Keratinocyte (primary cell): ENCODE results near the gene CLPX.

Experiments
- EZH2 ChIP-seq: IDR thresholded peaks from one replicate; pipeline ENCODE4 v1.6.1; 2012; ENCODE audit warnings: inconsistent platforms, mild to moderate bottlenecking, low read length, moderate library complexity
- TF ChIP-seq, protein P1 (sequence below), 3 experiments: IDR thresholded peaks in 1 of 3; conservative IDR thresholded peaks in 1 of 3; optimal IDR thresholded peaks in 1 of 3; 2 replicates in 2 of 3; 3 replicates in 1 of 3; pipeline versions ENCODE3 to v1.5.1; 2011; ENCODE audit warnings: low read length in 3 of 3, mild to moderate bottlenecking in 3 of 3, moderate library complexity in 2 of 3, control low read depth in 1 of 3, inconsistent platforms in 1 of 3; ENCODE audit not compliant: insufficient read depth in 2 of 3; ENCODE audit errors: extremely low read depth in 1 of 3

- TF ChIP-seq, protein P1, sequence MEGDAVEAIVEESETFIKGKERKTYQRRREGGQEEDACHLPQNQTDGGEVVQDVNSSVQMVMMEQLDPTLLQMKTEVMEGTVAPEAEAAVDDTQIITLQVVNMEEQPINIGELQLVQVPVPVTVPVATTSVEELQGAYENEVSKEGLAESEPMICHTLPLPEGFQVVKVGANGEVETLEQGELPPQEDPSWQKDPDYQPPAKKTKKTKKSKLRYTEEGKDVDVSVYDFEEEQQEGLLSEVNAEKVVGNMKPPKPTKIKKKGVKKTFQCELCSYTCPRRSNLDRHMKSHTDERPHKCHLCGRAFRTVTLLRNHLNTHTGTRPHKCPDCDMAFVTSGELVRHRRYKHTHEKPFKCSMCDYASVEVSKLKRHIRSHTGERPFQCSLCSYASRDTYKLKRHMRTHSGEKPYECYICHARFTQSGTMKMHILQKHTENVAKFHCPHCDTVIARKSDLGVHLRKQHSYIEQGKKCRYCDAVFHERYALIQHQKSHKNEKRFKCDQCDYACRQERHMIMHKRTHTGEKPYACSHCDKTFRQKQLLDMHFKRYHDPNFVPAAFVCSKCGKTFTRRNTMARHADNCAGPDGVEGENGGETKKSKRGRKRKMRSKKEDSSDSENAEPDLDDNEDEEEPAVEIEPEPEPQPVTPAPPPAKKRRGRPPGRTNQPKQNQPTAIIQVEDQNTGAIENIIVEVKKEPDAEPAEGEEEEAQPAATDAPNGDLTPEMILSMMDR (optimal IDR thresholded peaks at IDR 0.05 in 1 of 3, IDR thresholded peaks at IDR 0.05 in 1 of 3, conservative IDR thresholded peaks at IDR 0.05 in 1 of 3; ENCODE audit: extremely low read depth in 1 of 3, insufficient read depth in 2 of 3, low read length in 3 of 3): no peak
- no peak for TF ChIP-seq EZH2
Observed at GRCh38 chr15:65101891-65102708, 83.0 kb downstream of the CLPX start.
